NCI-H446 treated with DMSO at 0.1 percent for 48 hours (cell line): ENCODE results near the gene THBD.
A peak's percentile ranks its signal among the peaks of the same experiment; 100 is the strongest.

Source experiments
- DNase-seq: peaks from one replicate; lab custom pipeline; 2025; lab: John Stamatoyannopoulos, UW

THBD gene

GRCh38 chr20:23084845-23085365, 35.4 kb upstream of the THBD start:
- no peak for DNase-seq

GRCh38 chr20:23084282-23084844, 34.9 kb upstream of the THBD start:
- no peak for DNase-seq

GRCh38 chr20:23083553-23084220, 34.2 kb upstream of the THBD start:
- no peak for DNase-seq

- no peak for DNase-seq
Observed at GRCh38 chr20:23082846-23083552, 33.5 kb upstream of the THBD start.

GRCh38 chr20:23081263-23081819, 31.9 kb upstream of the THBD start:
- DNase-seq: no peak

- no peak for DNase-seq
Observed at GRCh38 chr20:23080521-23080920, 31.0 kb upstream of the THBD start.

- no peak for DNase-seq
Observed at GRCh38 chr20:23079926-23080325, 30.5 kb upstream of the THBD start.

- no peak for DNase-seq
Observed at GRCh38 chr20:23079016-23079351, 29.5 kb upstream of the THBD start.

- peak; percentile 84 for DNase-seq
Observed at GRCh38 chr20:23078351-23079015, 29.0 kb upstream of the THBD start.

GRCh38 chr20:23077277-23077676, 27.8 kb upstream of the THBD start:
- DNase-seq: no peak

- no peak for DNase-seq
Observed at GRCh38 chr20:23074052-23074451, 24.6 kb upstream of the THBD start.

GRCh38 chr20:23072892-23073586, 23.6 kb upstream of the THBD start:
- no peak for DNase-seq

- no peak for DNase-seq
Observed at GRCh38 chr20:23071996-23072395, 22.5 kb upstream of the THBD start.

GRCh38 chr20:23071398-23071797, 21.9 kb upstream of the THBD start:
- no peak for DNase-seq

- no peak for DNase-seq
Observed at GRCh38 chr20:23069108-23069507, 19.6 kb upstream of the THBD start.

GRCh38 chr20:23068283-23068682, 18.8 kb upstream of the THBD start:
- DNase-seq: no peak

- no peak for DNase-seq
Observed at GRCh38 chr20:23066772-23067171, 17.3 kb upstream of the THBD start.

GRCh38 chr20:23065266-23066201, 16.1 kb upstream of the THBD start:
- DNase-seq: no peak

GRCh38 chr20:23063581-23063980, 14.1 kb upstream of the THBD start:
- no peak for DNase-seq

- no peak for DNase-seq
Observed at GRCh38 chr20:23063168-23063567, 13.7 kb upstream of the THBD start.

GRCh38 chr20:23062632-23063031, 13.2 kb upstream of the THBD start:
- no peak for DNase-seq
